ENCODE results near the gene THRB.

Gene THRB

DNA sequence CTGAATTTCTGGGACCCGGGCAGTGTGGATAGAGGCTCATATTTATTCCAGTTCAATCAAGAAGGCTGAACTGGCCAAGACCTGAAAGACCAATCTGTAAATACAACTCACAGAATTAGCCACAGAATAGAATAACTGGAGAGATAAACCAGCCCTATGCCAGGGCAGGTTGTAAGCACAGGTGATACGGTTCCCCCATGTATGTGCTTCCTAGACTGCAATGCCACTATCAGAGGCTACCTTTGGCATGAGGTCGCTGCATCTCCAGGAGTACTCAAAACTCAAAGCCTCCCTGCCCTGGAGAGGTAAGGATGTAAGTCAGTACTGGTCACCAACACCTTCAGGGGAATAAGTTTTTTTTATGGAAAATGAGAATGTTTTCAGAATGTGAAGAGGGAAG lies 314.0 kb downstream of the THRB start:
- Histone ChIP-seq H3K4me1 (ENCODE audit: insufficient read depth, low read length, poor library complexity, severe bottlenecking) (no peaks in the 10 kb centered on the region), H4K20me1 (ENCODE audit: insufficient read depth, low read length, poor library complexity, severe bottlenecking) (no peaks in the 10 kb centered on the region), H3F3A (ENCODE audit: low read depth) (no peaks in the 10 kb centered on the region), H3K36me3 (ENCODE audit: insufficient read depth, low read length) (no peaks in the 10 kb centered on the region), H3K4me2 (ENCODE audit: low read depth, low read length, poor library complexity, severe bottlenecking) (no peak overlapping the region), H2AFZ (ENCODE audit: low read length) (no peak overlapping the region), H3K79me2 (ENCODE audit: insufficient read depth, low read length) (no peaks in the 10 kb centered on the region), H3K4me3 (ENCODE audit: low read length, poor library complexity, severe bottlenecking) (no peak overlapping the region), H3K27me3 (ENCODE audit: insufficient read depth, low read length, poor library complexity, severe bottlenecking) (no peaks in the 10 kb centered on the region), H3K9ac (ENCODE audit: low read depth, low read length, poor library complexity, severe bottlenecking) (no peak overlapping the region), H3K9me2 (replicated peaks; ENCODE audit: low read depth, low read length) (no peaks in the 10 kb centered on the region), H3K9me3 (ENCODE audit: insufficient read depth, low read depth, low read length) (no peaks in the 10 kb centered on the region)
- TF ChIP-seq, protein P1, sequence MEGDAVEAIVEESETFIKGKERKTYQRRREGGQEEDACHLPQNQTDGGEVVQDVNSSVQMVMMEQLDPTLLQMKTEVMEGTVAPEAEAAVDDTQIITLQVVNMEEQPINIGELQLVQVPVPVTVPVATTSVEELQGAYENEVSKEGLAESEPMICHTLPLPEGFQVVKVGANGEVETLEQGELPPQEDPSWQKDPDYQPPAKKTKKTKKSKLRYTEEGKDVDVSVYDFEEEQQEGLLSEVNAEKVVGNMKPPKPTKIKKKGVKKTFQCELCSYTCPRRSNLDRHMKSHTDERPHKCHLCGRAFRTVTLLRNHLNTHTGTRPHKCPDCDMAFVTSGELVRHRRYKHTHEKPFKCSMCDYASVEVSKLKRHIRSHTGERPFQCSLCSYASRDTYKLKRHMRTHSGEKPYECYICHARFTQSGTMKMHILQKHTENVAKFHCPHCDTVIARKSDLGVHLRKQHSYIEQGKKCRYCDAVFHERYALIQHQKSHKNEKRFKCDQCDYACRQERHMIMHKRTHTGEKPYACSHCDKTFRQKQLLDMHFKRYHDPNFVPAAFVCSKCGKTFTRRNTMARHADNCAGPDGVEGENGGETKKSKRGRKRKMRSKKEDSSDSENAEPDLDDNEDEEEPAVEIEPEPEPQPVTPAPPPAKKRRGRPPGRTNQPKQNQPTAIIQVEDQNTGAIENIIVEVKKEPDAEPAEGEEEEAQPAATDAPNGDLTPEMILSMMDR (conservative IDR thresholded peaks at IDR 0.05; ENCODE audit: low read length) = no peak
- no peak for TF ChIP-seq EZH2phosphoT487 (IDR thresholded peaks at IDR 0.05; ENCODE audit: borderline replicate concordance)

DNA sequence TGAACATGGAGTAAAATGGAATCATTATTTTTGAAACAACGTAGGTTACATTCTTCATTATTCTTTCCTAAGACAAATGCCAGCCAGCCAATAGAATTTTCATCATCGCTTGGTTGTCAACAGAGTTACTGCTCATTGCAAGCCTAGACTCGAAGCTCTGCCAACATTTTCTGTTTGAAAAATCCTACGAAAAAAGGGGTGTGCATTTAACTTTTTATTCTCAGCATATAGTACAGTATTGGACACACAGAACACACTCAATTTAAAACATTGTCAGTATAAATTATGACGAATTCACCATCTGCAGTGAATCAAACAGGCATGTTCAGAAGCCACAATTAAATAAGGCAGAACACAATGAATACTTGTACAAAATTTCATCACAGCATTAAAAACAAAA lies 317.4 kb downstream of the THRB start:
- no peaks in the 10 kb centered on the region for H3K4me1 ChIP-seq (ENCODE audit: insufficient read depth, low read length, poor library complexity, severe bottlenecking)
- no peak for TF ChIP-seq EZH2phosphoT487 (IDR thresholded peaks at IDR 0.05; ENCODE audit: borderline replicate concordance)
- TF ChIP-seq, protein P1 (conservative IDR thresholded peaks at IDR 0.05; ENCODE audit: low read length) = no peak

DNA sequence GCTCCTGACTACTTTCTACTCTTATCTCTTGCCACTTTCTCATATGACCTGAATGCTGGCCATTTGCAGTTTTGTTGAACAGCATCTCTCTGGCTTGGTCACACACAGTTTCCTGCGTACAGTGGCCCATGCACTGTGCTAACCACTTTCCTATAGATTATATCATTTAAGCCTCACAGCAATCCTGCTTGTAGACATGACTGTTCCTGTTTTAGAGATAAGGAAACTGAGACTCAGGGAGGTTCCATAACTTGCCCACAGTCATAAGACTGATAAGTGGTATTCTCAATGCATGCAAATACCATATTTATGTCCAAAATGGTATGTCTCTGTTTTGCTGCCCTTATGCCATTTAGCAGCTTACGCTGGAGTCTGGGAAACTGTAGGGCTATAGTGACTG lies 320.0 kb downstream of the THRB start:
- no peaks in the 10 kb centered on the region for H3K27me3 ChIP-seq (ENCODE audit: insufficient read depth, low read length, poor library complexity, severe bottlenecking)
- H3K79me2 ChIP-seq (ENCODE audit: insufficient read depth, low read length) = no peaks in the 10 kb centered on the region
- H4K20me1 ChIP-seq (ENCODE audit: insufficient read depth, low read length, poor library complexity, severe bottlenecking) = no peaks in the 10 kb centered on the region
- no peak overlapping the region for H3K9ac ChIP-seq (ENCODE audit: low read depth, low read length, poor library complexity, severe bottlenecking)
- no peaks in the 10 kb centered on the region for H3K9me2 ChIP-seq (replicated peaks; ENCODE audit: low read depth, low read length)
- H3K4me2 ChIP-seq (ENCODE audit: low read depth, low read length, poor library complexity, severe bottlenecking) = no peak overlapping the region
- H3K36me3 ChIP-seq (ENCODE audit: insufficient read depth, low read length) = no peaks in the 10 kb centered on the region
- H3K4me1 ChIP-seq (ENCODE audit: insufficient read depth, low read length, poor library complexity, severe bottlenecking) = no peaks in the 10 kb centered on the region
- H3F3A ChIP-seq (ENCODE audit: low read depth) = no peaks in the 10 kb centered on the region
- TF ChIP-seq, protein P1 (conservative IDR thresholded peaks at IDR 0.05; ENCODE audit: low read length) = no peak
- TF ChIP-seq EZH2phosphoT487 (IDR thresholded peaks at IDR 0.05; ENCODE audit: borderline replicate concordance) = no peak
- no peaks in the 10 kb centered on the region for H3K9me3 ChIP-seq (ENCODE audit: insufficient read depth, low read depth, low read length)
- no peak overlapping the region for H2AFZ ChIP-seq (ENCODE audit: low read length)
- H3K4me3 ChIP-seq (ENCODE audit: low read length, poor library complexity, severe bottlenecking) = no peak overlapping the region

More for the DNA sequence above, 317.4 kb downstream of the THRB start:
- Histone ChIP-seq H4K20me1 (ENCODE audit: insufficient read depth, low read length, poor library complexity, severe bottlenecking) (no peaks in the 10 kb centered on the region), H3K79me2 (ENCODE audit: insufficient read depth, low read length) (no peaks in the 10 kb centered on the region), H3F3A (ENCODE audit: low read depth) (no peaks in the 10 kb centered on the region), H3K36me3 (ENCODE audit: insufficient read depth, low read length) (no peaks in the 10 kb centered on the region), H3K9me2 (replicated peaks; ENCODE audit: low read depth, low read length) (no peaks in the 10 kb centered on the region), H2AFZ (ENCODE audit: low read length) (no peak overlapping the region), H3K9me3 (ENCODE audit: insufficient read depth, low read depth, low read length) (no peaks in the 10 kb centered on the region), H3K4me3 (ENCODE audit: low read length, poor library complexity, severe bottlenecking) (no peak overlapping the region), H3K9ac (ENCODE audit: low read depth, low read length, poor library complexity, severe bottlenecking) (no peak overlapping the region), H3K4me2 (ENCODE audit: low read depth, low read length, poor library complexity, severe bottlenecking) (no peak overlapping the region), H3K27me3 (ENCODE audit: insufficient read depth, low read length, poor library complexity, severe bottlenecking) (no peaks in the 10 kb centered on the region)

Data from Loucy (cell line).